ENCODE results near the gene SPEF2. TPM values are rescaled to one million over a fixed set of nuclear protein-coding genes. Genes with fewer than 3 reads are reported as not detected.

Gene SPEF2
- total and polyA plus RNA-seq, 2 of the 13 experiments (the other 11 are each of a cell fraction or from before 2014, with no cell fraction given), result 1.5 to 2.3 TPM

- no peak for TF ChIP-seq TAF15 (IDR thresholded peaks at IDR 0.05; ENCODE audit: low read depth, low read length, poor library complexity, severe bottlenecking)
- TF ChIP-seq ZNF17 (CRISPR knock-in tag; IDR thresholded peaks at IDR 0.05), result no peak
Measured at GRCh38 chr5:35753500-35753899, 135.8 kb downstream of the SPEF2 start (continued).

- WGBS (ENCODE audit: low lambda C conversion rate), result 3% methylated on average over 1 of the region's 1 CpG
- Histone ChIP-seq H3K27me3 (ENCODE audit: control insufficient read depth in 1 of 2, insufficient read depth in 2 of 2, low read length in 2 of 2) (no peaks in the 10 kb centered on the region), H4K20me1 (ENCODE audit: insufficient read depth, low read length) (no peaks in the 10 kb centered on the region), H3K36me3 (replicated peaks in 1 of 2; ENCODE audit: control insufficient read depth in 1 of 2, insufficient read depth in 2 of 2, low read length in 2 of 2) (no peaks in the 10 kb centered on the region), H3K9ac (ENCODE audit: insufficient read depth, low read depth, low read length) (no peak overlapping the region), H3K27ac (ENCODE audit: extremely low read length, insufficient read depth, low read length) (no peak overlapping the region), H3K4me1 (ENCODE audit: insufficient read depth, low read length) (peaks cover 8% of the 10 kb centered on the region), H3K79me2 (ENCODE audit: insufficient read depth, low read length) (no peaks in the 10 kb centered on the region), H3K9me3 (ENCODE audit: low read length) (no peaks in the 10 kb centered on the region), H3K4me3 (replicated peaks in 1 of 3; ENCODE audit: insufficient read depth in 1 of 3, low read depth in 2 of 3, low read length in 3 of 3) (no peak overlapping the region), H3K4me2 (ENCODE audit: low read depth, low read length) (no peak overlapping the region), H2AFZ (ENCODE audit: low read length) (no peak overlapping the region)
- BruUV-seq (replicated peaks), result no TSS peak
- CTCF ChIA-PET (ENCODE audit: low intra/inter-chr PET ratio, low total read pairs), result no interaction called here
- FAIRE-seq, result no peak
- no peak for TF ChIP-seq ZNF282 (IDR thresholded peaks at IDR 0.05; ENCODE audit: partially characterized antibody)
- TF ChIP-seq ZNF17 (CRISPR knock-in tag; IDR thresholded peaks at IDR 0.05), result no peak
- TF ChIP-seq GTF2F1 (IDR thresholded peaks at IDR 0.05; ENCODE audit: low read length), result no peak
- no peak for TF ChIP-seq KAT2B (IDR thresholded peaks at IDR 0.05; ENCODE audit: borderline replicate concordance, low read depth, low read length)
- TF ChIP-seq E2F2 (CRISPR knock-in tag; IDR thresholded peaks at IDR 0.05; ENCODE audit: borderline replicate concordance), result no peak
- TF ChIP-seq ZNF563 (CRISPR knock-in tag; IDR thresholded peaks at IDR 0.05), result no peak
- TF ChIP-seq ZZZ3 (CRISPR knock-in tag; IDR thresholded peaks at IDR 0.05; ENCODE audit: borderline replicate concordance), result no peak
- no peak for TF ChIP-seq ZNF296 (CRISPR knock-in tag; conservative IDR thresholded peaks at IDR 0.05)
- no peak for TF ChIP-seq NBN (conservative IDR thresholded peaks at IDR 0.05)
- no peak for TF ChIP-seq POGZ (CRISPR knock-in tag; IDR thresholded peaks at IDR 0.05)
- no peak for TF ChIP-seq ZNF343 (CRISPR knock-in tag; IDR thresholded peaks at IDR 0.05)
- TF ChIP-seq THYN1 (CRISPR knock-in tag; IDR thresholded peaks at IDR 0.05; ENCODE audit: borderline replicate concordance, low read depth), result no peak
- no peak for TF ChIP-seq ARNTL (CRISPR knock-in tag; IDR thresholded peaks at IDR 0.05)
- no peak for TF ChIP-seq ZNF768 (CRISPR knock-in tag; IDR thresholded peaks at IDR 0.05)
- TF ChIP-seq ZNF333 (CRISPR knock-in tag; IDR thresholded peaks at IDR 0.05; ENCODE audit: borderline replicate concordance), result no peak
- TF ChIP-seq YEATS4 (CRISPR knock-in tag; IDR thresholded peaks at IDR 0.05; ENCODE audit: borderline replicate concordance), result no peak
- in situ Hi-C loops (cut with HindIII; ENCODE audit: extremely low pct_ligation_motif_present, low pct_unique_long_range_greater_than_20kb), result no loop called here
- POLR2A ChIA-PET, result no interaction called here
- no peak for ATAC-seq
- no peak for DNase-seq (ENCODE audit: low spot score)
- intact Hi-C loops (cut with micrococcal nuclease; ENCODE audit: unreplicated experiment), result no loop called here
Measured at GRCh38 chr5:35754481-35754880, 136.8 kb downstream of the SPEF2 start.
